Femur (tissue), 1 donor: ENCODE results near the gene PDXK.
"Not testable (repeated sequence)": the region's sequence is repeated elsewhere in the genome, so short reads cannot be mapped to it uniquely, and the experiment has no call there.

Experiments used
- DNase-seq: peaks from one replicate; pipeline ENCODE4 v3.0.0-alpha.2; 2017

Gene PDXK

DNA sequence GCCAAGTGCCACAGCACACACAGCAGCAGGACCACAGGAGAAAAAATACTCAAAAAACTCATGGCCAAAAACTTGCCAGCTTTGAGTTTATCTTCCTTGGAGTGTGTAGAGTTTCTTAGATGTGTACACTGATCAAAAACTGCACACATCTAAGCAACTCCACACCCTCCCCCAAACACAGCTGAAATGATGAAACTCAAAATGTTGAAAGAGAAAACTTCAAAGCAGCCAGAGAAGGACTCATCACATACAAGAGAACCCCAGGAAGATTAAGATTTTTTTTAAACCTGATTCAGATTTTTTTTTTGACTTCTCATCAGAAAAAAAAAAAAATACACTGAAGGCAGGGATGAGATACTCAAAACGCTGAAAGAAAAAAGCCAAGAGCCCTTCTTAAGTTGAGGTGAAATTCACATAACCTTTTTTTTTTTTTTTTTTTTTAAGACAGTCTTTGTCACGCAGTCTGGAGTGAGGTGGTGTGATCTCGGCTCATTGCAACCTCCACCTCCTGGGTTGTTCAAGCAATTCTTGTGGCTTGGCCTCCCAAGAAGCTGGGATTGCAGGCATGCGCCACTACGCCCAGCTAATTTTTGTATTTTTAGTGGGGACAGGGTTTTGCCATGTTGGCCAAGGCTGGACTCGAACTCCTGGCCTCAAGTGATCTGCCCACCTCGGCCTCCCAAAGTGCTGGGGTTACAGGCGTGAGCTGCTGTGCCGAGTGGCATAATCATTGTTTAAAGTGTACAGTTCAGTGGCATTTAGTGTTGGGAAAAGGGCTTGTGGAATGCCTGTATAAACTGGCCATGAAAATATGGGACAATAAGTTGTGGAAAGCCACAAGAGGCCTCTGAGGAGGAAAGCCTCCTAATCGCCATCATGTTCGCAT, 20.9 kb upstream of the PDXK start:
- no peak for DNase-seq

GRCh38 chr21:43699492-43699777, 19.5 kb upstream of the PDXK start:
- not testable (repeated sequence) for DNase-seq

DNA sequence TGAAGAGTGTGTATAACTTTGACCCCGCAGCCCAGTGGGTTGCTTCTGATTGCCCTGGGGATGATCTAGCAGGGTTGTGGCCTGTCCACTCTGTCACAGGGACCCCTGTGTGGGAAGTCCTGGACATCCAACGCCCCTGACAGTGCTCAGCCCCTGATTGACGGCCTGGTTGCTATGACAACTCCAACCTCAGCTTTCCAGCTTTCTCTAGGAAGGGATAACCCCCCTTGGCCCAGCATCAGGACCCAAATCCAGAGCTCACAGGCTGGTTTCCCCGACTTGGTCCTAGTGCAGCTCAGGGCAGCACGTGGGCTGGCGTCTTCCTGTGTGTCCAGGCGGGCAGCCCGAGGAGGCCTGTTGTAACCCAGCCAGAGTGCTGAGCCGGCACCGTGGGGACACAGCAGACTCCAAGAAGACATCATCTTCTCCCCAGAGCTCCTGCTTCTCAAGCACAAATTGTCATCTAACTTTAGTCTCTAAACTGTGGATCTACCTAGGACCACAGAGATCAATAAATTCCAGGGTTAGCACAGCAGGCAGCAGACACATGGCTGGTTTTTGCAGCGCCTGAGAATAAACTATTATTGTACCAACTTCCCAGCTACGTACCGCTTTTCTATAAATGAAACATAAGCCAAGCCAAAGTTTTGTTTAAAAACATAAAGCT, 18.9 kb upstream of the PDXK start:
- DNase-seq = no peak

DNA sequence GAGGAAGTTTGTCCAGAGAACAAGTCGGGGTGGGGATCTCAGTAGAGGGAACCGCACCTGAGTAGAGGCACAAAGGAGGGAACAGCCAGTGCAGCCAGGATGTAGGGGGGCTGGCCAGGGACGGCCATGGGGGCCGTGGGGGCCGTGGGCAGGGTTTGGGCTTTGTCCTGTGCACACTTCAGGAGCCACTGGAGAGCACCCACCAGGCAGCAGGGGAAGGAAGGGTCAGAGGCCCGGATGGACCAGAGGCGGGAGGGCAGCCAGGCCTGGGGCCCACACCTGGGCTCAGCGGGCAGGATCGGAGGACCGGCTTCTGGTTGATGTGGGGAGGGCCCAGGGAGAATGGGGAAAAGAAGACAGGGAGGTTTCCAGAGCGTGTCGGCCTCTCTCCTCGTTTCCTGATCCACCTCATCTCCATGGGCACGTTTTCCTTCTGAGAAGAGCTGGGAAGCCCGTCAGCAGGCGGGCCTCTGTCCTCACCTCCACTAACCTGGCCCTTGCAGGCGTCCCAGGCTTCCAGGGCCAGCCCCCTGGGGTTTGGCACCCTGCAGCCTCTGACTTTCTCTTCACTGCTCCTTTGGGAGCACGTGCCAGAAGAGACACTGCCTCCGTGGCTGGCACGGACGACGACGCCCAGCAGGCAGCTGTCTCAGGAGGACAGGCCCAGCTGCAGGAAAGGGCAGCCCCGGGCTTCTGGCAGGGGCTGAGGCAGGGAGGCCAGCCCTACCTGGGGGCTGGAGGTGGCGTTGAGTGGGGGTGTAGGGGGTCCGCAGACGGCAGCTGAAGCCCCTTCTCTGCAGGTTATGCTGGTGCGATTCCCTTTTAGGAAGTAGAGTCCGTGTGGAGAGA, 16.8 kb upstream of the PDXK start:
- DNase-seq = no peak

GRCh38 chr21:43702785-43703034, 16.2 kb upstream of the PDXK start:
- no peak for DNase-seq

- DNase-seq = no peak
These were observed 15.7 kb upstream of the PDXK start for GRCh38 chr21:43703035-43703880.

GRCh38 chr21:43707462-43707861, 11.5 kb upstream of the PDXK start:
- DNase-seq = no peak

GRCh38 chr21:43708745-43709381, 10.1 kb upstream of the PDXK start:
- no peak for DNase-seq

DNA sequence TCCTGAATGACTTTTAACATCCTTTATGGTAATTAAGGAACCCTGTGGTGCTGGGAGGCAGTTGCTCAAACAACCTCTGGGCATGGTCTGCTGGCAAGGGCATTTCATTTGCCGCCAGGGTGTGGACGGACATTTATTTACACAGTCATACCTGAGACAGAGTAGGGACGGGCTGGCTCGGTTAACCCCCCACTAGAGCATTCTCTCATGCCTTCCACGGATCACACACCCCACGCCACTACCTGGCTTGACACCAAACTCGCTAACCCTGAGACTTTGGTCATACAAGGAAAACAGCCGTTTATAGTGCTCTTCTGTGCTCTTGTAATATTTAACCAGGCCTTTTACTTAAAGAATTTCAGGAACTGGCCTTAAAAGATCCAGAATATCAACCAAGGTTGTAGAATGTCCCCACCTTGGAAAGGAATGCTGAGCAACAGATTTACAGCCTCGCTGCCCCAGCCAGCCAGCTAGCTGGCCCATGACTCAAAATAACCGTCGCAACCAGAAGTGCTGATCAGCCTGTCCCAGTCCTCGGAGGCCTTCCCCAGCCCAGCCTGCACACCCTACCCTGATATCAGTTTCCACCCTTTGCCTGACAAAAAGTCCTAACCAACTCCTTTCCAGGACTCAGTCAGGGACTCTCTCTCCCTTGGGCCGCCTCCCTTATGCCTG, 6.5 kb upstream of the PDXK start:
- DNase-seq = peak; percentile 34

DNA sequence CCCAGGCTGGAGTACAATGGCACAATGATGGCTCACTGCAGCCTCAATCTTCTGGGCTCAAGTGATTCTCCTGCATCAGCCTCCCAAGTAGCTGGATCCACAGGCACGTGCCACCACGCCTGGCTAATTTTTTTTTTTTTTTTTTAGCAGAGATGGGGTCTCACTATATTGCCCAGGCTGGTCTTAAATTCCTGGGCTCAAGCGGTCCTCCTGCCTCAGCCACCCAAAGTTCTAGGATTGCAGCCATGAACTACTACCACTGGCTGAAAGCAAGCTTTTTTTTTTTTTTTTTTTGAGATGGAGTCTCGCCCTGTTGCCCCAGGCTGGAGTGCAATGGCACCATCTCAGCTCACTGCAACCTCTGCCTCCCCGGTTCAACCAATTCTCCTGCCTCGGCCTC, 5.8 kb upstream of the PDXK start:
- DNase-seq = not testable (repeated sequence)

DNA sequence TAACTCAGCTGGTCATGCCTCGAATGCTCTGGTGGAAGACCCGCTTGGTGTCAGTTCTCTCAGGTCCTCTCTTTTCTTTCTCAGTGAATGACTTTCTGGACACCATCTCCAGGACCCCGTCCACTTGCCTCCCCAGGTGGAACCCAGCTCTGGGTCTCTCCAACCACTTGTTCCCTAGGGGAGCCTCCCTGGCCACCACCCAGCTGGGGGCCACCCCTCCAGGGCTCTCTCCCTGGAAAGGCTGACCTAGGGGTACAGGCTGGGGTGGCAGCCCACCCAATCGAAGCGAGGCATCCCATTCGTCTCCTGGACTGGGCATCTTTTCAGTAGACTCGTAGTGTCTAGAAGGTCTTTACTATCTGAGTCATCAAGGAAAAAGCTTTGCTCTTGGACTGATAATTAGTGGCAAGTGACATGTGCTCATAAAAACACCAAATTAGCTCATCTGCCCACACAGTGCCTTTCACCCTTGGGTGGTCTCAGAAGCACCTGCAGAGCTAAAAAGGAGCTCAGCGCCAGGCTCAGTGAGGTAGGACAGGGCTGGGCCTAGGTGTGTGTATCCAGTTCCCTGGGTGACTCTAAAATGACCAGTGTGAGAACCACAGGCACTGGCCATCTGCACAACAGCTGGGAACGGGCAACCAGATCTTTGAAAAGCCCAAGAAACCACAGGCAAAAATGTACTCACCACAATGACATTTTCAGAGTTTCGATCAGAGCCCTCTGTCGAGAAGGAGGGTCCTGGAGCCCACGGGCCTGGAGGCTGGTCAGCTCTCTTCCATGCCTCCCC, 2.4 kb upstream of the PDXK start:
- no peak for DNase-seq

DNA sequence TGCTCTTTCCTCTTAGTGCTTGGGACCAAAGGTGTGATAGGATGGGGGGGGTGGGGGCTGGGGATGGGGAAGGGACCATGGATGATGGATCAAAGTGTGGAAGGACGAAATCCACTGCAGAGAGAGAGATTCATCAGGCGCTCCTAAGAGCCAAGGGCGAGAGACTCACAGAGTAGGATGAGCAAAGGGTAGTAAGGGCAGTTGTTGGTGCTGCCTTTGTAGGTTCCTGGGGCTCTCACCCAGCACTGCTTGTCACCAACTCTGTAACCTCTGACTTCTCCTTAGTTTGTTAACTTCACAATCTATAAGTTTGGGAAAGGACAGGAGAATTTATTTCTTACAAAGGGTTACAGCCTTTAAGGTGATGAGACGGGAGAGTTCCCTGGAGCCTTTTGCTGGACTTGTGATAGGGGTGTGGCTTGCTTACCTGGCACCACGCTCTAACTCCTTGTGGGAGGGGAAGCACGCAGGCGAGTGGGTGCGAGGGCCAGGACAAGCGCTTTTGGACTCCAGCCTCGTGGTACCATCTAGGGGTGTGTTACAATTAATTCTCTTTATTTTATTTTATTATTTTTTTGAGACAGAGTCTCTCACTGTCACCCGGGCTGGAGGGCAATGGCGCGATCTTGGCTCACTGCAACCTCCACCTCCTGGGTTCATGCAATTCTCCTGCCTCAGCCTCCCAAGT, 1.6 kb upstream of the PDXK start:
- no peak for DNase-seq

DNA sequence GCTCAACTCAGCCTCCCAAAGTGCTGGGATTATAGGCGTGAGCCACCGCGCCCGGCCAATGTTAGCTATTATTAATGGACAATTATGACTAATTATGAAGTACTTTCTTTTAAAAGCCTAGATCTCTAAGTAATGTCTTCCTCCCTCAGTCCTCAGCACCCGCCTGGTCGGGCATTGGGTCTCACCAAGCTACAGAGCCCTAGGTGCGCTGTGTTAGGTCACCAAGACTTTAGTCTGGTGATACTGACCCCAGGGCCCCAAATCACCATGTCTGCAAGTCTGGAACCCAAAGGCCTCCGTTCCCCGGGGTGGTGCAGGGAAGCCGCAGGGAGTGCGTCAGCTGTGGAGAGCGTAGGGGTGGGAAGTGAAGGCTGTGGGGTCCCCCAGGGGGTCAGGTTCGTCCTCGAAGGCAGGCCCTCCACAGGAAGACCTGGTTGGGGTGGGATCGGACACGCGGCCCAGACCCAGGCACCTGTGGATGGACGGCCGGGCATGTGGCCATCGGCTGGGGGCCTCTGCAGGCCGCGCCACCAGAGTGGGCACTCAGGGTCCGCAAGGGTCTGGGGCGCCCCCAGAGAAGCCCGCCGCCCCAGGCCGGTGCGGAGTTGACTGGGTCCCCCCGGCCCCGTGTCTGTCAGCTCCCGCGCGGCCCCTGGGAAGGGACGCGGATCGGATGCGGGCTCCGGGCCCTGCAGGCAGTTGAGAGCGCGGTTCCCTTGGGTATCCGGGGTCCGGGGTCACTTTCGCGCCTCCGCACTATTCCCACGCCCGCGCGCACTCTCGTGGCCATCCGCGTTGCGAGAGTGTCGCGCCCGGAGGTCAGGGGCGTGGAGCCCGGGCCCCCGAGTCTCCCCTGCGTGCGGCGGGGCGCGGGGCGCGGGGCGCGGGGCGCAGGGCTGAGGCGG, 710 bp upstream of the PDXK start:
- DNase-seq = peak; percentile 39

DNA sequence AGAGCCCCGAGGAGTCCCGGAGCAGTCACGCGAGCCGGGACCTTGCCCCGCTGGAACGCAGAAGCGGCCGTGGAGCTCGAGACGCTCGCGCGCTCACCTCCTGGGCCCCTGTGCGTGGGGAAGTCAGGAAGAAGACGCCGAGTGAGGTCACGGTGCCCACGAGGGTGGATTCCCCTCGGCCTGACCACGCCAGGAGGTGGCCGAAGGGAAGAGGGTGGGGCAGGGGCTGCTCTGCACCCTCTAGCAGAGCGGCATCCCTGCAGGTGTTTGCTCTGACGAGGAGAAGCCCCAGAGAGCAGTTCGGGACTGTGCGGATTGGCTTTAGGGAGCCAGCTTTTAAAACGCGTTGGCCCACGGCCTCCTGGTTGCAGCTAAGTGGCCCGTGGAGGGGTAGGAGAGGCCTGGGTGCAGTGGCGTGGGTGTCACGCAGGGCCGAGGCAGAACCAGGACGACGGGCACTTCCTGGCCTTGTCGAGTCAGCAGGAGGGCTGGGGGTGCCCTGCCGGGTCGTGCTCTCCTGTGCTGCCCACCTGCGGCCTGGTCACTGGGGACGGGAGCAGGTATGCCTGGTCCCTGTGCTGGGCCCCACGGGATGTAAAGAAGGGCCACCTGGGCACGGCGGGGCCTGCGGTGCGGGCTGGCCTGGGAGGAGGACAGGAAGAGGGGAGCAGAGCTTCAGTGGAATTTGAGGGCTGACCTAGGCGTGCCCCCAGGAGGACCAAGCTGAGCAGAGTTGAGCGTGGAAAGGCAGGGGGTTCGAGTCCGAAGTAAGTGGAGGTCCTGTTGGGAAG, 1.0 kb downstream of the PDXK start:
- DNase-seq = no peak

GRCh38 chr21:43720539-43721166, 1.7 kb downstream of the PDXK start:
- DNase-seq = no peak

DNA sequence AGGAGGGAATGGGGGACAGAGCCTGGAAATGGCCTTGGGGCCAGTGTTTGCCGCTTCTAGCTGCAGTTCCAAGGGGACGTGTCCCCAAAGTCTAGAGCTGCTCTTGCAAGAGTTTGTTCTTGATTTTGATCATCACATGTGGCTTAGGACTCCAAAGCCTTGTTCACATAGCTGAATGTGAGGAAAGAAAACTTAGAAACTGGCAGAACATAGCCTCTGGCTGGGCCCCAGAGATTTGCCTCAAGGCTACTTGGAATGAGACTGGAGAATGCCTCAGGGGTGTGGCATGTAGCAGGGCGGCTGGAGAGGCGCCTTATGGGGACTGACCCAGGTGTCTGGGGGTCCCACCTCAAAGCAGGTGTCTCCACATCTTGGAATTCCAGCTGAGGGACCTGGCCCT, 2.3 kb downstream of the PDXK start:
- no peak for DNase-seq

GRCh38 chr21:43721939-43722338, 3.0 kb downstream of the PDXK start:
- DNase-seq = no peak

- no peak for DNase-seq
These were observed 4.7 kb downstream of the PDXK start for GRCh38 chr21:43723648-43724047.
